HepG2 (cell line): ENCODE data around the gene MARK4.

Source experiments
- CHCHD3 ChIP-seq: sonication (generic); formaldehyde crosslinking; IDR thresholded peaks from 2 replicates; pipeline ENCODE4 v1.8.0; 2022; ENCODE audit warnings: mild to moderate bottlenecking, missing genetic modification reagents, moderate library complexity
- EED ChIP-seq: sonication (generic); formaldehyde crosslinking; IDR thresholded peaks from 2 replicates; pipeline ENCODE4 v1.5.0; 2020; ENCODE audit warnings: mild to moderate bottlenecking, missing genetic modification reagents
- EZH2 ChIP-seq: conservative IDR thresholded peaks from 2 replicates; pipeline ENCODE4 v1.6.1; 2012; ENCODE audit warnings: mild to moderate bottlenecking, low read depth, low read length, moderate library complexity
- HCFC1 ChIP-seq: fragments of 150-350 bp; IDR thresholded peaks from 2 replicates; pipeline ENCODE4 v1.6.1; 2014; ENCODE audit warnings: low read depth, low read length
- ISL2 ChIP-seq: sonication (generic); formaldehyde crosslinking; IDR thresholded peaks from 2 replicates; pipeline ENCODE4 v1.5.0; 2020; ENCODE audit warnings: missing genetic modification reagents
- MAZ ChIP-seq, 2 experiments: sonication (generic) in 1 of 2; formaldehyde crosslinking in 1 of 2; IDR thresholded peaks; 2 replicates each; pipeline versions ENCODE4 v1.5.0 to v1.6.1; 2012 to 2020; ENCODE audit warnings: low read depth in 2 of 2, mild to moderate bottlenecking in 2 of 2, borderline replicate concordance in 1 of 2, improper control_type of control experiment in 1 of 2, low read length in 1 of 2, missing genetic modification reagents in 1 of 2, moderate library complexity in 1 of 2
- POLR2A ChIP-seq, 2 experiments: IDR thresholded peaks; 2 replicates each; pipeline ENCODE4 v1.6.1; 2011; ENCODE audit warnings: low read depth in 2 of 2, low read length in 2 of 2, mild to moderate bottlenecking in 1 of 2, moderate library complexity in 1 of 2; ENCODE audit not compliant: insufficient read depth in 1 of 2
- SP4 ChIP-seq: sonication (generic); formaldehyde crosslinking; IDR thresholded peaks from 2 replicates; pipeline ENCODE4 v1.8.1; 2023; ENCODE audit warnings: mild to moderate bottlenecking, missing genetic modification reagents
- ZBTB21 ChIP-seq: sonication (generic); formaldehyde crosslinking; IDR thresholded peaks from 2 replicates; pipeline ENCODE4 v1.4.0; 2020; ENCODE audit warnings: missing genetic modification reagents
- TF ChIP-seq, protein P1 (sequence below): sonication (generic); formaldehyde crosslinking; IDR thresholded peaks from 2 replicates; pipeline ENCODE4 v1.5.0; 2020; ENCODE audit warnings: mild to moderate bottlenecking, missing genetic modification reagents, moderate library complexity

DNA sequence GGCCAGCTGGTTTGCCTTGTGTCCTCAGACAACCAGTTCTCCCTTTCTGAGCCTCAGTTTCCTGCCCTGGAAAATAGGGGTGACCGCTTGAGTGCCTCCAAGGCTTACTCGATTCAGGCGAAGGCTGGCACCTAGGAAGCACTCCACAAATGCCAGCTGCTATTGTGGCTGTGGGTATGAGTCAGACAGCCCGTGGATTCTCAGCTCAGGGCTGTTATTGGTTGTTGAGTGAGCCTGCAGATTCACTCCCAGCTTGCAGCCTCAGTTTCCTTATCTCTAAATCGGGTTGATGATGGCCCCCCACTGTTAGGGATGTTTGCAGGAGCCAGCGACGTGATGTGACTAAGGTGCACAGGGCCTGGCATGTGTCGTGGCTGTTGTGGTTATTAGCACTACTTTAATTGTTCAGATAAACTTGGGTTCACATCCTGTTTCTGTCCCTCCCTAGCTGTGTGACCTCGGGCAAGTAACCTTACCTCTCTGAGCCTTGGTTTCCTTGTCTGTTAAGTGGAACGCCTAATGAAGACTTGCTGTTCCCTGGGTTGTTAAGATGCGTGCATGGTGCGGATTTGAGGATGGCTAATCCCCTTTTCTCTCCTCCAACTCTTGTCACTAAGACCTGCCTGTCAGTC lies 2.4 kb downstream of the MARK4 start:
- TF ChIP-seq EED (CRISPR knock-in tag), result no peak
- TF ChIP-seq, protein P1, sequence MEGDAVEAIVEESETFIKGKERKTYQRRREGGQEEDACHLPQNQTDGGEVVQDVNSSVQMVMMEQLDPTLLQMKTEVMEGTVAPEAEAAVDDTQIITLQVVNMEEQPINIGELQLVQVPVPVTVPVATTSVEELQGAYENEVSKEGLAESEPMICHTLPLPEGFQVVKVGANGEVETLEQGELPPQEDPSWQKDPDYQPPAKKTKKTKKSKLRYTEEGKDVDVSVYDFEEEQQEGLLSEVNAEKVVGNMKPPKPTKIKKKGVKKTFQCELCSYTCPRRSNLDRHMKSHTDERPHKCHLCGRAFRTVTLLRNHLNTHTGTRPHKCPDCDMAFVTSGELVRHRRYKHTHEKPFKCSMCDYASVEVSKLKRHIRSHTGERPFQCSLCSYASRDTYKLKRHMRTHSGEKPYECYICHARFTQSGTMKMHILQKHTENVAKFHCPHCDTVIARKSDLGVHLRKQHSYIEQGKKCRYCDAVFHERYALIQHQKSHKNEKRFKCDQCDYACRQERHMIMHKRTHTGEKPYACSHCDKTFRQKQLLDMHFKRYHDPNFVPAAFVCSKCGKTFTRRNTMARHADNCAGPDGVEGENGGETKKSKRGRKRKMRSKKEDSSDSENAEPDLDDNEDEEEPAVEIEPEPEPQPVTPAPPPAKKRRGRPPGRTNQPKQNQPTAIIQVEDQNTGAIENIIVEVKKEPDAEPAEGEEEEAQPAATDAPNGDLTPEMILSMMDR (CRISPR knock-in tag), result no peak
- no peak for TF ChIP-seq ISL2 (CRISPR knock-in tag)
- no peak for TF ChIP-seq EZH2
- no peak for TF ChIP-seq POLR2A (IDR thresholded peaks at IDR 0.05; ENCODE audit: insufficient read depth in 1 of 2, low read depth in 2 of 2, low read length in 2 of 2)
- no peak for TF ChIP-seq MAZ (IDR thresholded peaks at IDR 0.05; ENCODE audit: borderline replicate concordance, low read depth, low read length)
- TF ChIP-seq MAZ (CRISPR knock-in tag; IDR thresholded peaks at IDR 0.05; ENCODE audit: low read depth), result no peak
- TF ChIP-seq HCFC1, result no peak
- TF ChIP-seq ZBTB21, result no peak
- TF ChIP-seq SP4 (CRISPR knock-in tag), result no peak
- TF ChIP-seq CHCHD3 (CRISPR knock-in tag), result no peak
